HG03060 (cell line): ENCODE results near the gene CDK9.

Source experiments
- ATAC-seq: cut with Tn5 transposase; IDR thresholded peaks from one replicate; pipeline ENCODE4 v1.9.1; 2021; ENCODE audit warnings: low read depth, moderate number of reproducible peaks; ENCODE audit not compliant: unreplicated experiment

Gene CDK9

DNA sequence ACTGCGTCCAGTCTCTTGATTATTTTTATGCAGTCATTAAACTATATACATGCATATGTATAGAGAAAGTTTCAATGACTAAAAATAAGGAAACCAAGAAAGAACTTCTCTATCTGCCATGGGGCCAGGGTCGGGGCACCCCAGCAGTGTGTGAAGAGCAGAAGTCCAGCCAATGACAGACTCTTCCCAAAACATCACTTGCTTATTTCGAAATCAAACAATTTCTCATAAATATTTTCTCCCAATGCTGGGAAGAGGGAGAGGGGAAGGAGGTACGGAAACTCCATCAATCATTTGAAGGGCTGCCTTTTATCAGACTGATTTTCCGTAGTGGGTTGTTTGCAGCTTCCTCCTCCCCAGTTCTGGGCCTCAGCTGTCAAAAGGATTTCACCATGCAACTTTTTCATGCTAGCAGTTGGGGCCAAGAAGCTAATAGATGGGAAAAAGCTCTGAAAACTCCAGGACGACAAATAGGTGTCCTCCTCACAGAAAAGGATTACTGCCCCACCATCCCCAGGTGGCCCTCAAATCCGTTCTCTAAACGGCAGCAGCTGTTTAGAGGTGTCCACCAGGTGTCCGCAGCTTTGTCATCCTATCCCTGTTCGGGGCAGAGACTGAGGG lies 16.2 kb downstream of the CDK9 start:
- ATAC-seq: no peak

DNA sequence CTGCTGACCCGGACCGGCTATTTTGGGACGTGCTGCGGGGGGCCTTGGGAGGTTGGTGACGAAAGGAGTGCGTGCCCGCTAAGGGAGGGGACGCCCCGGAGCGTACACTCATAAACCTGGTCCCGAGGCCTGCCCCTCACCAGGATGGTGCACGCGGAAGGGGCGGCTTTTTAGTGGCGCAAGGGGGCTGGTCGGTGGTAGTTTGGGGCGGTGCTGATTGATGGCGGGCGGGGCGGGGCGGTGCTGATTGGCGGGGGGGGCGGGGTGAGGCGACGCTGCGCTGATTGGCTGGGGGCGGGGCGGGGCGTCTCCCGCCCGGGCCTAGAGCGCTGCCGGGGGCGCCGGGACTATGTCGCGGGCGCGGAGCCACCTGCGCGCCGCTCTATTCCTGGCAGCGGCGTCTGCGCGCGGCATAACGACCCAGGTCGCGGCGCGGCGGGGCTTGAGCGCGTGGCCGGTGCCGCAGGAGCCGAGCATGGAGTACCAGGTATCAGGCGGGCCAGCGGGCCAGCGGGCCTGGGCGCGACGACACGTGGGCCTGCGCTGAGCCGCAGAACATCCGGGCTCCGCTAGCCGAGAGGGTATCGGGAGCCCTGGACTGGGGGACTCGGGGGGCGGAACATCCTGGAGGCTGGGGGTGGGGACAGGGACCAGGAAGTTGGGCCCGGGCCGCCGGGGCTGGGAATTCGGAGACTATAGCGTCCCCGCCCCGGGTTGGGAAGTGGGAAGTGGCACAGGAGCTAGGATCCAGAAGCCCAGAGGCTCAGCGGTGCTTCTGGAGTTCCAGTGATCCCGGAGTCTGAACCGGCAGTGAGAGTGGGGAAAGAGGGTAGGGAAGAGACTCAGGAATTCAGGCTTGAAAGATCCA lies 17.0 kb downstream of the CDK9 start, which contains the start of gene FPGS:
Gene FPGS (plus strand): TSS at position 307 of the 868 bp plus-strand sequence. CDS start 43 bp downstream, at position 350.
- no peak for ATAC-seq

DNA sequence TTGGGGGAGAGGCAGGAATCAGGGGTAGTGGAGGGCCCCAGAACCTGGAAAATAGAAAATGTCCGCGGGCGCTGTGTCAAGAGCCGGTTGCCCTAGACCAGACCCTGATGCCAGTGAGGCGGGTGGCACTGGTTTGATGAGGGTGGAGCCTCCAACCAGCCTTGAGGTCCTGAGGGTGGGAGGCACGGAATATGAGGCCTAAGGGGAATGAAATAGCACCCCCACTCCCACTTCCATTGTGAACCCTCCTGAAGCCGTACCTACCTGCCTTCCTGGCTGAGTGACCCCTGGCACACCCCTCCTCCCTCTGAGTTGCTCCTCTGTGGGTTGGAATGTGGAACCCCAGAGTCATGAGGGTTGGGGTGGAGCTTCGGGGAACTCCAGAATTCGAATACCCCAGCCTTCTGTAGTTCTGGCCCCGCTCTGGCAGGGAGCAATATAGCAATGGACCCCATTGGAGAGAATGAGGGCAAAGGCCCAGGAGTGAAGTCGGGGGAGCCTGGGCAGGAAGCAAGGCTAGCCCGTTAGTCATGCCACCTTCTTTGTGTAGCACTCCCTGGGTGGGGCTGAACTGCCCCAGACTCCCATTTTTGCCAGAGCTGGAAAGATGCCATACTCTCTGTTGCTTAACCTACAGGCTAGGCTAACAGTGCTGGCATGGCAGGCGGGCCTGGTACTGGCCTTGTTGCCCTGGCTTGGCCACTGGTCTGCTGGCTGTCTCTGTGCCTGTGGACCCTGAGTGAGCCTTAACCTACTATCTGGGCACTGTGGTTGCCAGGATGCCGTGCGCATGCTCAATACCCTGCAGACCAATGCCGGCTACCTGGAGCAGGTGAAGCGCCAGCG lies 17.9 kb downstream of the CDK9 start:
- no peak for ATAC-seq

DNA sequence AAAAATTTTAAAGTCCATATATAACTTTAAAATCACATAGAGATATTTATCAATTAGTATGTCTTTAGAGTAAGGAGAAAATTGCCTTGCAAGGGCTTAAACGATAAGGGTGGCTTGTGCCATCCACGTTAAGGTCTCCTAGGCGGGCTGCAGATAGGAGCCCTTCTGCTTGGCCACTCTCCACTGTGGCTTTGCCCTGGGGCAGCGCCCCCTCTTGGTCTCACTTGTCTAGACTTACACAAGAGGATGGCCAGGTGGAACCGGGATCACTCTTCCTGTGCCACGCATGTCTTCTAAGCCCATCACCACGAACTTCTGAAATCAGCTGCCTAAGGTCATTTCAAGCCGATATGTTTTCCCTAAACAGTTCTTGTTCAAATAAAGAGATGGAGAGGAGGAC lies 19.8 kb downstream of the CDK9 start:
- ATAC-seq: no peak

DNA sequence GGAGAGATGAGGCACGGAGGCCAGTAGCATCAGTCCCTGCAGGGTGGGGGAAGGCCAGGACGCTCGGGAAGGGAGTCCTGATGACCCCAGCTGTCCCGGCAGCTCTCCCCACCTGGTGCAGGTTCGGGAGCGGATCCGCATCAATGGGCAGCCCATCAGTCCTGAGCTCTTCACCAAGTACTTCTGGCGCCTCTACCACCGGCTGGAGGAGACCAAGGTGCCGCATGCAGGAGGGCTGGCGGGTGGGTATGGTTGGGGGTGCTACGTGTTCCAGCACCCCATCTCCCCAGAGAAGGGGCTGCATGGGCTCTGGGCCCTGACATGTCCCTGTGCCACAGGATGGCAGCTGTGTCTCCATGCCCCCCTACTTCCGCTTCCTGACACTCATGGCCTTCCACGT lies 21.0 kb downstream of the CDK9 start:
- ATAC-seq: no peak

DNA sequence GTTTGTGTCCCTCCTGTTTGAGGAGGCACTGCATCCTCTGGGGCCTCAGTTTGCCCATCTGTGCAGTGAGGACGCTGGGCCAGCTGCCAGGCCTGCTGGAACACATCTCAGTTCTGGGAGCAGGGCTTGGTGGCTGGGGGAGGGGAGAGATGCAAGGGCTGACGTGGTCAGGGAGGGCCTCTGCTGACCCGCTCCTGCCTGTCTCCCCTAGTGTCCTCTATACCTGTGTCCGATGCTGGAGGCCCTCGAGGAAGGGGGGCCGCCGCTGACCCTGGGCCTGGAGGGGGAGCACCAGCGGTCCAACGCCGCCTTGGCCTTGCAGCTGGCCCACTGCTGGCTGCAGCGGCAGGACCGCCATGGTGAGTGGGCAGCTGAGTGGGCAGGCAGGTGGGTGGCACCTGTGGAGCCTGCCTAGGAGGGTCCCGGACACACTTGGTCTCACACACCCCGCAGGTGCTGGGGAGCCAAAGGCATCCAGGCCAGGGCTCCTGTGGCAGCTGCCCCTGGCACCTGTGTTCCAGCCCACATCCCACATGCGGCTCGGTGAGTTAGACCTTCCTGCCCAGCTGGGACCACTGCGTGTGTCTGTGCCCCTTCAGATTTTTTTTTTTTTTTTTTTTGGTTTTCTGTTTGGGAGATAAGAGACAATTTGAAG lies 22.6 kb downstream of the CDK9 start:
- ATAC-seq: no peak

DNA sequence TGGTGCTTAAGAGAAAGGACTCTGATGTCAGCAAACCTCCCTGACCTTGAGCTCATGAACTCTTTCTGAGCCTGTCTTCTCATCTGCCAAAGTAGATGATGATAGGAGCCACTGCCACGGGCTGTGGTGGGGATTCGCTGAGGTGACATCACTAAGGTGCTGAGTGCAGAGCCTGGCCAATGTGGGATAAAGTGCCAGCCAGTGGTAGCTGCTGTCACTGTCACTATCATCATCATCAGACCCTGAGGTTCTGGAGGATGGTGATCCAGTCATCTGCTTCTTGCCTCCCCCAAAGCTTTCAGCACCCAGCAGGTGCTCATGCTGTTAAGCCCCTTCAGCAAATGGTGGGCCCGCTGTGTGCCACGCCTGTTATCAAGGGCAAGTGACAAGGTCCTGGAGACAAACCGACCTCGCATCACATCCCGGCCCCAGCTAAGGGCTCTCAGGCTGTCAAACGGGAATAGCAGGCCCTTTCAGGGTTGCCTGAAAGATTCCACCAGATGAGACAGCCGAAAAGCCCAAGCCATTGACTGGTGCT lies 23.2 kb downstream of the CDK9 start:
- ATAC-seq: no peak

DNA sequence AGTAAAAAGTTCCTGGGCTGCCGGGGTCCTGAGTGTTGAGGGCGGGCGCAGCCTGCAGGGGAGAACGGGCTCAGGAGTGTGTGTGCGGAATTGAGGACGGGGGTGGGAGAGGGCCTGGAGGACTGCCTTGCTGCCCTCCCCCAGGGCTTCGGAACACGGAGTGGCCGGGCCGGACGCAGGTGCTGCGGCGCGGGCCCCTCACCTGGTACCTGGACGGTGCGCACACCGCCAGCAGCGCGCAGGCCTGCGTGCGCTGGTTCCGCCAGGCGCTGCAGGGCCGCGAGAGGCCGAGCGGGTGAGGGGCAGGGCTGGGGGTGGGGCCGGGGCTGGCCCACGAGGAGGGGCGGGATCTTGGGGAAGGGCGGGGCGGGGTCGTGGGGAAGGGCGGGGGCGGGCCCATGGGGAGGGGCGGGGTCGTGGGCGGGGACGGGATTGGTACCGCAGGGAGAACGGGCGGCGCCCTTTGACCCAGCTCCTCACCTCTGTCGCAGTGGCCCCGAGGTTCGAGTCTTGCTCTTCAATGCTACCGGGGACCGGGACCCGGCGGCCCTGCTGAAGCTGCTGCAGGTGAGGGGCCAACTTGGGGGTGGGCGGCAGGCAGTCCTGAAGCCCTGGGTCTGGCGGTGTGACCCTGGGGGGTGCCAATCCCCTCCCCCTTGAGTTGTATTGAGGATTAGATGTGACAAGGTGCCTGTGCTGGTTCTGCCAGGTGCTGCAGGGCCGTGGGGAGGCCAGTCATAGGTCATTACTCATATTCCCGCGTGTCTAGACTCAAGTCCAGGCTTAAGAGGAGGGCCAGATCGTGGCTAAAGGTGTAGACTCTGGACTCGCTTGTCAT lies 23.9 kb downstream of the CDK9 start:
- no peak for ATAC-seq

DNA sequence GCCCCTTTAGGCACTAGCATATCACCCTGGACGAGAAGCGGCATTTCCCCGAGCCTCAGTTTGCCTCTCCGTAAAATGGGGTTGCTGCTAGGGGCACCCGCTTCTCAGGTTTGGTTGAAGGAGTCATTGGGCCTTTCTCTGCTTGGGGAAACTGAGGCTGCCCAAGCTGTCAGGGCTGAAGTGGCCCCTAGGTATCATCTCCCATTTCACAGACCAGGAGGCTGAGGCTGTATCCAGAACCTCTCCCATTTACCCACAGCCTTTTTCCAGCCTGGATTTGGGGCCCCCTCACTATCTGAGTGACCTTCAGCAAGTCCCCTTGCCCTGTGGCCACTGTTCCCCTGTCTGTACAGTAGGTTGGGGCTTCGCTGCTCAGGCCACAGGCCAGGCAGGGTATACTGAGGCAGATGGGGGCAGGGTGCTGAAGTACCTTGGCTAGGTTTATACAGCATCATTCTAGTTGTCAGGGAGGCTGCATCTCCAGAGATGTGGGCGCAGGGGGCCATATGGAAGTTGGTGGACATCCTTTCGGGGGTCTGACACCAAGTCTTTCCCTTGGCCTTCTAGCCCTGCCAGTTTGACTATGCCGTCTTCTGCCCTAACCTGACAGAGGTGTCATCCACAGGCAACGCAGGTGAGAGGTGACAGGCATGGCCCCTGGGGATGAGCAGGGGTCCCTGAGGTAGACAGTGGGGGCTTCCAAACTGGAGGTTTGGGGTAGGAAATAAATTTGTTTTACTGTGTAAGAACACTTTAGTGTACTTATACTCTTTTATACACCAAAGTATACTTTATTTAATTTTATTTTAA lies 24.7 kb downstream of the CDK9 start:
- ATAC-seq: no peak

DNA sequence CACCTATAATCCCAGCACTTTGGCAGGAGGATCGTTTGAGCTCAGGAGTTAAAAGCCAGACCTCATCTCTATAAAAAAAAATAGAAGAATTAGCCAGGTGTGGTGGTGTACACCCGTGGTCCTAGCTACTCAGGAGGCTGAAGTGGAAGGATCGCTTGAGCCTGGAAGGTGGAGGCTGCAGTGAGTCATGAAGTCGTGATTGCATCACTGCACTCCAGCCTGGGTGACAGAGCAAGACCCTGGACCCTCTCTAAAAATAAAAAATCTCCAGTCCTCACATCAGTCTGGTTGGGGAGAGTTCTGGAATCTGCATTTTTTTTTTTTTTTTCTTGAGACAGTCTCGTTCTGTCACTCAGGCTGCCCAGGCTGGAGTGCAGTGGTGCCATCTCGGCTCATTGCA lies 26.2 kb downstream of the CDK9 start:
- no peak for ATAC-seq

DNA sequence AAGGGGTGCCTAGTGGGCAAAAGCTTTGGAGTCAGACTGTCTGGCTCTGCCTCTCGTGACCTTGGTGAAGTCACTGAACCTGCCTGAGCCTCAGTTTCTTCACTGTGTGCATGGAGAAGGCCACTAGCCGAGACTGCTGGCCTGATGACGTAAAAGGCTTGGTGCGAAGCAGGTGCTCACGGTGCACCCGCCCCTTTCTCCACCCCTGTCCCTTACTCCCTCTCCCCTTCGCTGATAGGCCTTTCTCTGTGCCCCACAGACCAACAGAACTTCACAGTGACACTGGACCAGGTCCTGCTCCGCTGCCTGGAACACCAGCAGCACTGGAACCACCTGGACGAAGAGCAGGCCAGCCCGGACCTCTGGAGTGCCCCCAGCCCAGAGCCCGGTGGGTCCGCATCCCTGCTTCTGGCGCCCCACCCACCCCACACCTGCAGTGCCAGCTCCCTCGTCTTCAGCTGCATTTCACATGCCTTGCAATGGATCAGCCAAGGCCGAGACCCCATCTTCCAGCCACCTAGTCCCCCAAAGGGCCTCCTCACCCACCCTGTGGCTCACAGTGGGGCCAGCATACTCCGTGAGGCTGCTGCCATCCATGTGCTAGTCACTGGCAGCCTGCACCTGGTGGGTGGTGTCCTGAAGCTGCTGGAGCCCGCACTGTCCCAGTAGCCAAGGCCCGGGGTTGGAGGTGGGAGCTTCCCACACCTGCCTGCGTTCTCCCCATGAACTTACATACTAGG lies 27.3 kb downstream of the CDK9 start:
- ATAC-seq: no peak

DNA sequence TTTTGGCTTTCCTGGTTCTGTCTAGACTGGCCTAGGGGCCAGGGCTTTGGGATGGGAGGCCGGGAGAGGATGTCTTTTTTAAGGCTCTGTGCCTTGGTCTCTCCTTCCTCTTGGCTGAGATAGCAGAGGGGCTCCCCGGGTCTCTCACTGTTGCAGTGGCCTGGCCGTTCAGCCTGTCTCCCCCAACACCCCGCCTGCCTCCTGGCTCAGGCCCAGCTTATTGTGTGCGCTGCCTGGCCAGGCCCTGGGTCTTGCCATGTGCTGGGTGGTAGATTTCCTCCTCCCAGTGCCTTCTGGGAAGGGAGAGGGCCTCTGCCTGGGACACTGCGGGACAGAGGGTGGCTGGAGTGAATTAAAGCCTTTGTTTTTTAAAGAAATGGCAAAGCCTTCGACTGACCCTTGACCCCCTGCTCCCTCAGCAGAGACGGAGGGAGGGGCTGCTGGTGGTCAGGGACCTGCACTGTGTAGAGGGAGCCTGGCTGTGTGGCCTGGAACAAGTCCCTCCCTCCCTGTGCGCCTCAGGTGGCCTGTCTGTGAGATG lies 27.9 kb downstream of the CDK9 start:
- no peak for ATAC-seq

DNA sequence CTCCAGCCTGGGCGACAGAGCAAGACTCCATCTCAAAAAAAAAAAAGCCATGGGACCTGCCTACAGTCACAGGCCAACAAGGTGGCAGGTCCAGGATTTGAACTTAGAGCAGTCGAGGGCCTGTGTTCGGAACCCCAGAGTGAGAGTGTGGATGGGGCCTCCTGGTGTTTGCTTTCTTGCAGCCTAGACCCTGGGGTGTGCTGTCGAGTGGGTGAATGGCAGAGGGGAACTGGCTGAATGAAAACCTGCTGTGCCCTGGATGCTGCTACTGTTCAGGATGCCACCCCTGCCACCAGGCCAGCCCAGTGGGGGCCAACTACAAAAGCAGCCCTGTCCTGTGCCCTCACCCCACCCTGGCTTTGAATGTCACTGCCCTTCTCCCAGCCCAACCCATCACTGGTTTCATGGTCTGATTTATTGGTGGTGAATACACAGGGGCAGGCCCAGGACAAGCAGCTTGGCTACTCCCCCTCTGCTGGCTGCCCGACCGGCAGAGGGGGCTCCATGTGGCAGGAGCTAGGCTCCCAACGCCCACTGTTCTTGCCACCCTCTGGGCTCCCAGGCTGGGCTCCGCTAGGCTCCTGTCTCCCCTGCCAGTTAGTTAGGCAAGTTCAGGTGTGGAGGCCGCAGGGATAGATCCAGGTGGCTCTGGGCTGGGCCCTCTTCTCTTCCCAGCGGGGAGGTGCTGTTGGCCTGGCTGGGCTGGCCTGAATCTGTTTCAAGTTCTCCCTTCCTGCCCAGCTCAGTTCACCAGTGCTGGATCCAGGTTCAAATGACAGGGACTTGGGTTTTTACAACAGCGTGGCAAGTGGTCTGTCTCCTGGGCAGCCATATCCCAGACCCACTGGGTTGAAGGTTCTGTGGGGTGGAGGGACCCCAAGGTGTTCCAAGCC lies 29.0 kb downstream of the CDK9 start:
- no peak for ATAC-seq

DNA sequence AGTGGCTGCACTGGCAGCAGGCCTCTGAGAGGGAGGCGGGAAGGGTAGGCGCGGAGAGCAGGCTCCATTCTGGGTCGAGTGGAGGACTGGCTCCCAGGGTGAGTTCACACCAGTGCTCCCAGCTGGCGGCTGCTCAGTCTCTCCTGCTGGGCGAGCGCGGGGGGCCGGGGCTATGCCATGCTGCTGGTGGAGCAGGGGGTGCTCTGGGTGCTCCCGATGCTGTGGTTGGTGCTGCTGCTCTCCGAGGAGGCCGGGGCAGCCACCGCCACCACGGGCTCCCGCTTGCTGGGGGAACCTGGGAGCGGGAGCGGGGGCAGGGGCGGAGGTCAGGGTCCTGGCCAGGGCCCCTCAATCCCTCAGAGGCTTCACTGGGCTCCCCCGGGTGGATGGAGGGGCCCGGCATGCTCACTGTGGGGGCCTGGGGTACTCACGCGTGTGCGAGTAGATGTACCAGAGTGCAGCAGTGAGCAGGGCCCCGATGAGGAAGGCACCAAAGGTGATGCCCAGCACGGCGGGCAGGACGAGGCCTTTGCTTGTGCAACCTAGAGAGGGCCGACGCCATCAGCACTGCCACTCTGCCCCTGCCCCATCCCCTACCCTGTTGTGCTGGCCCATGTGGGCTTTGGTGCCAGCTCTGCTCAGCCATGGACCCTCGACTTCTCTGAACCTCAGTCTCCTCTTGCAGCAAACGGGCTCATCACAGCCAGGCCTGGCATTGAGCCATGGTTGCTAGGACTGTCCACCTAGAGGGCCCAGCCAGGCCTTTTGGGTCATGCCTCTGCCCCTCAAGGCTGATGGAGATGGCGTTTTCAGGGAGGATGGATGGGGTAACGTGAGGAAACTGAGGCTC lies 29.9 kb downstream of the CDK9 start:
- ATAC-seq: no peak

DNA sequence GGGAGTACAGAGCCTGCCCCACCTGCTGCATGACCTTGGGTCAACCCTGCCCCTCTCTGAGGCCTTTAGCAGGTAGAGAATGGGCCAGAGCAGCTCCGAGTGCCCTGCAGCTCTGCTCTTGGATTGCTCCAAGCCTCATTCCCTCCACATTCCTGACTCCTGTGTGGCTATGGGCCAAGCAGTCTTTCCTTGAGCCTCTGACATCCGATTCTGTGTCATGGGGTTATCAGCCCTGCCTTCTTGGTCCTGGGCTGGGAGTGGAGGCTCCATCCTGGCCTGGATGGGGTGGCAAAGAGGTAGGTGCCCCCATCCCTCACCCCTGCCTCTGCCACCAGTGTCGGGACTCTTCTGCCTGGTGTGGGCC lies 30.5 kb downstream of the CDK9 start:
- no peak for ATAC-seq

DNA sequence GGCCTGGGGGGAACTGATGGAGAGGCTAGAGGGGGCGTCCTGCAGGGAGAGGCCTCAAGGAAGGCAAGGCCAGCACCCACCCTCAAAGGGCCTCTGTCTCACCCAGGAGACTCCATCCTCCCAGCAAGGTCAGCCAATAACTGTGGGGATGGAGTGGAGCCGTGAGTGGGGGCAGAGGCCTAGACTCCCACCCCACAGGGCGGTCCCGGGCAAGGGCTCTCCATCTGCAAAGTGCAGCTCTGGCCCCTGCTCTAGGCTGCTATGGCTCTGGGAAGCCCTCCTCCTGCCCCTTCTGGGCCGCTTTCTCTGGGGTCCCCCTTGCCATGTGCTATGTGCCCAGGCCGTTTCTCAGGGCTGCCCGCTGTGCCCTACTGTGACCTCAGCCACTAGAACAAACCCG lies 30.9 kb downstream of the CDK9 start:
- no peak for ATAC-seq
